GM21526 (cell line): ENCODE measurements around the gene DOP1B.

Experiments
- ATAC-seq: cut with Tn5 transposase; IDR thresholded peaks from one replicate; pipeline ENCODE4 v1.9.1; 2021; ENCODE audit warnings: moderate library complexity; ENCODE audit not compliant: unreplicated experiment, low FRiP score

DOP1B gene

GRCh38 chr21:36200081-36200561 lies 43.5 kb downstream of the DOP1B start:
- no peak for ATAC-seq

GRCh38 chr21:36202726-36203602 lies 46.3 kb downstream of the DOP1B start:
- no peak for ATAC-seq

- no peak for ATAC-seq
Measured at GRCh38 chr21:36203603-36203889, 46.9 kb downstream of the DOP1B start.

- no peak for ATAC-seq
Measured at GRCh38 chr21:36204980-36205379, 48.4 kb downstream of the DOP1B start.

GRCh38 chr21:36205962-36206361 lies 49.3 kb downstream of the DOP1B start:
- ATAC-seq: no peak
